HG03558 (cell line): ENCODE data around the gene TSKU.
"Not testable (repeated sequence)": the region's sequence is repeated elsewhere in the genome, so short reads cannot be mapped to it uniquely, and the experiment has no call there.

Source experiments
- ATAC-seq: cut with Tn5 transposase; IDR thresholded peaks from one replicate; pipeline ENCODE4 v1.9.1; 2021; ENCODE audit warnings: moderate number of reproducible peaks; ENCODE audit not compliant: unreplicated experiment; ENCODE audit errors: extremely low read depth

Gene TSKU

GRCh38 chr11:76798671-76799065, 15.5 kb downstream of the TSKU start:
- no peak for ATAC-seq

- no peak for ATAC-seq
These were observed 16.1 kb downstream of the TSKU start for GRCh38 chr11:76799066-76799804.

GRCh38 chr11:76800466-76801200, 17.5 kb downstream of the TSKU start:
- ATAC-seq, result no peak

GRCh38 chr11:76801225-76801624, 18.1 kb downstream of the TSKU start:
- ATAC-seq, result no peak

- no peak for ATAC-seq
These were observed 18.6 kb downstream of the TSKU start for GRCh38 chr11:76801736-76802135.

GRCh38 chr11:76802151-76802550, 19.0 kb downstream of the TSKU start:
- ATAC-seq, result no peak

- ATAC-seq, result no peak
These were observed 19.5 kb downstream of the TSKU start for GRCh38 chr11:76802621-76803020.

- no peak for ATAC-seq
These were observed 19.9 kb downstream of the TSKU start for GRCh38 chr11:76803023-76803422.

GRCh38 chr11:76803811-76804600, 20.9 kb downstream of the TSKU start:
- ATAC-seq, result no peak

- no peak for ATAC-seq
These were observed 22.2 kb downstream of the TSKU start for GRCh38 chr11:76805206-76805913.

GRCh38 chr11:76806131-76806530, 23.0 kb downstream of the TSKU start:
- no peak for ATAC-seq

GRCh38 chr11:76806608-76807205, 23.6 kb downstream of the TSKU start:
- no peak for ATAC-seq

GRCh38 chr11:76807206-76807875, 24.2 kb downstream of the TSKU start:
- ATAC-seq, result no peak

- no peak for ATAC-seq
These were observed 25.0 kb downstream of the TSKU start for GRCh38 chr11:76808171-76808570.

GRCh38 chr11:76808996-76809395, 25.8 kb downstream of the TSKU start:
- no peak for ATAC-seq

- no peak for ATAC-seq
These were observed 27.1 kb downstream of the TSKU start for GRCh38 chr11:76810151-76810853.

GRCh38 chr11:76811259-76811658, 28.1 kb downstream of the TSKU start:
- ATAC-seq, result no peak

GRCh38 chr11:76814414-76814813, 31.3 kb downstream of the TSKU start:
- ATAC-seq, result no peak

GRCh38 chr11:76815678-76816077, 32.5 kb downstream of the TSKU start:
- not testable (repeated sequence) for ATAC-seq
